Measurements from ENCODE around the gene RUFY1. TPM values are rescaled to one million over a fixed set of nuclear protein-coding genes. Genes with fewer than 3 reads are reported as not detected.

The RUFY1 gene, protein sequence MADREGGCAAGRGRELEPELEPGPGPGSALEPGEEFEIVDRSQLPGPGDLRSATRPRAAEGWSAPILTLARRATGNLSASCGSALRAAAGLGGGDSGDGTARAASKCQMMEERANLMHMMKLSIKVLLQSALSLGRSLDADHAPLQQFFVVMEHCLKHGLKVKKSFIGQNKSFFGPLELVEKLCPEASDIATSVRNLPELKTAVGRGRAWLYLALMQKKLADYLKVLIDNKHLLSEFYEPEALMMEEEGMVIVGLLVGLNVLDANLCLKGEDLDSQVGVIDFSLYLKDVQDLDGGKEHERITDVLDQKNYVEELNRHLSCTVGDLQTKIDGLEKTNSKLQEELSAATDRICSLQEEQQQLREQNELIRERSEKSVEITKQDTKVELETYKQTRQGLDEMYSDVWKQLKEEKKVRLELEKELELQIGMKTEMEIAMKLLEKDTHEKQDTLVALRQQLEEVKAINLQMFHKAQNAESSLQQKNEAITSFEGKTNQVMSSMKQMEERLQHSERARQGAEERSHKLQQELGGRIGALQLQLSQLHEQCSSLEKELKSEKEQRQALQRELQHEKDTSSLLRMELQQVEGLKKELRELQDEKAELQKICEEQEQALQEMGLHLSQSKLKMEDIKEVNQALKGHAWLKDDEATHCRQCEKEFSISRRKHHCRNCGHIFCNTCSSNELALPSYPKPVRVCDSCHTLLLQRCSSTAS
- total RNA-seq (2022; extraction: Qiagen RNA extraction), result 26.2 to 29.0 TPM (median 27.6 TPM) in 5 replicates

DNA sequence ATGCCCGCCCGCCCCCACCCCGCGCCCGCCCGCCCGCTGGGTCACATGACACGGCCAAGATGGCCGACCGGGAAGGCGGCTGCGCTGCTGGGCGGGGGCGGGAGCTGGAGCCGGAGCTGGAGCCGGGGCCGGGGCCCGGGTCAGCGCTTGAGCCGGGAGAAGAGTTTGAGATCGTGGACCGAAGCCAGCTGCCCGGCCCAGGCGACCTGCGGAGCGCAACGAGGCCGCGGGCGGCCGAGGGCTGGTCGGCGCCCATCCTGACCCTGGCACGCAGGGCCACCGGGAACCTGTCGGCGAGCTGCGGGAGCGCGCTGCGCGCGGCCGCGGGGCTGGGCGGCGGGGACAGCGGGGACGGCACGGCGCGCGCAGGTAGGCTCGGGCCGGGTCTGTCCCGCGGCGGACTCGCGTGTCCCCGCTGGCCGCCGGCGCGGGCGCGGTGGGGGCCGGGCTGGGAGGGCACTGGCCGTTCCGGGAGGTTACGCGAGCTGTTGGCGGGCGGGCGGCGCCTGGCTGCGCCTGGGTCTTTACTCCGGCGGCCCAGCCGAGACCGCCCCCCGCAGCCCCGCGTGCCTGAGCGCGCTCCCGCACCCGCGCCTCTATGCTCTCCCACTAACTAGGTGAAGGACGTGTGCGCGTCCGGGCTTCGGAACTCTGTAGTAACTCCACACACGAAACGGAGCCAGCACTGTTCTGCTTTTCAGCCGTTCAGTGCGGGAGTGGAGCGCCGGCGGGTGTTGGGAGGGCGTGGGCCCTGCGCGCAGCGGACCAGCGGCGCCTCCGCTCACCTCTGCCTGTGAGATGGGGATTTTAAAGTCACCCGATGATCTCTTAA lies at the start of gene RUFY1:
TSS of gene RUFY1 (plus strand) at position 44 of the 832 bp plus-strand sequence. CDS start at position 60, 16 bp downstream.

DNA sequence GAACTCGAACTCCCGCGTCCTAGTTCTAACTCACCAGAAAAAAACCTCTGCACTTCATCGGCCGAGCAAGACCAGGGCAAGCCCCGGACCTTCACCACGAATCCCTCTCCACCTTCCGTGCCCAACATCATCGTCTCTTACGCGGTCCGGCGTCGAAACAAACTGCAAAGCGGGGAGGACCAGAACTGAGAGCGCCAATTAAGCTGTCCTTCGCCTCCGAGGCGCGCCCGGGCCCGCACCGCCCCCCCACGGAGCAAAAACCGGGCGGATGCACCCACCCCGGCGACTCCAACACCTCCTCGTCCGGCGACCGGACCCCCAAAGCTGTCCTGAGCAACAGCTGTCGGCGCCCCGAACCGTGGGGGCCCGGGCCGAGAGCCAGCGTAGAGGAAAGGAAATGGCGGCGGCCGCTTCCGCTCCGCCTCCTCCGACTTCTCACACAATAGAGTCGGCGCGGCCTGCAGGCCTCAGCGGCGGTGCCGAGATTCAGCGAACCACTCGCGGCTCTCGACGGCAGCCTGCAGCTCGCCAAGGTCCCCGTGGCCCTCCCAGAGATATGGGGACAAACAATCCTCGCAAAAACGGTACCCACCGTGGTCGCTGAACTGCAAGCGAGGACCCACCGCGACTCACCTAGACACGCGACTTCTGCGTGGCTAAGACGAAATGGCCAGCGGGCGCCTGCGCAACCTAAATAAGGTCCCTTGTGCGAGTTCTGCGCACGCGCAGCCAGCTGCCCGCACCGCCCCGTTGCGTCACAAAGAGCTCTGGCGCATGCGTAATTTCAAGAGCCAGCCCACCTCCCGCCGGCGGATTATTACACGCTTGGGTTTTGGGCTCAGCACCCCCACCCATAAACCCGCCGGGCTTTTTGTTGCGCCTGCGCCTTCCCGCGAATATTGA lies 72.9 kb downstream of the RUFY1 start, which contains the start of gene HNRNPH1:
TSS of gene HNRNPH1 (minus strand) at position 669 of the 903 bp plus-strand sequence. CDS start at position 131, 538 bp downstream.

Other genes with a start within 250 kb of the RUFY1 start
- gene ADAMTS2, start 205.1 kb upstream of the RUFY1 start, total RNA-seq (2022; extraction: Qiagen RNA extraction), result 0.05 to 0.10 TPM (median 0.09 TPM) in 4 of 5 replicates, not detected in the other
- 414 to 770 TPM (median 466 TPM) in 5 replicates for gene HNRNPH1, start 73.1 kb downstream of the RUFY1 start, total RNA-seq (2022; extraction: Qiagen RNA extraction)
- not detected in 5 replicates for gene CBY3, start 130.5 kb downstream of the RUFY1 start, total RNA-seq (2022; extraction: Qiagen RNA extraction)
- gene CANX, start 148.4 kb downstream of the RUFY1 start, total RNA-seq (2022; extraction: Qiagen RNA extraction), result 311 to 445 TPM (median 348 TPM) in 5 replicates
- 15.5 to 19.3 TPM (median 18.2 TPM) in 5 replicates for gene MAML1, start 182.3 kb downstream of the RUFY1 start, total RNA-seq (2022; extraction: Qiagen RNA extraction)
- gene LTC4S, start 243.4 kb downstream of the RUFY1 start, total RNA-seq (2022; extraction: Qiagen RNA extraction), result 0.31 TPM in 1 of 5 replicates, not detected in the others

All from A549 treated with Hydrocortisone at 1 μM for 4 hours (cell line).